ENCODE data around the gene PPP1R3A. TPM values are rescaled to one million over a fixed set of nuclear protein-coding genes. Genes with fewer than 3 reads are reported as not detected.

PPP1R3A gene
- total and polyA plus RNA-seq, 2 of the 8 experiments (the other 6 are each of a cell fraction or from before 2014, with no cell fraction given): not detected

- H4K91ac ChIP-seq (replicated peaks; ENCODE audit: insufficient read length, low read length): no peak overlapping the region
- TF ChIP-seq EGR1 (IDR thresholded peaks at IDR 0.05; ENCODE audit: borderline replicate concordance, low read depth, low read length) (no peak), GABPA (IDR thresholded peaks at IDR 0.05; ENCODE audit: borderline replicate concordance, insufficient read depth, low read length) (no peak)
- H3K27ac ChIP-seq (ENCODE audit: low read depth, low read length): no peak overlapping the region
- H4K8ac ChIP-seq (ENCODE audit: extremely low read depth, insufficient read depth, low read length): no peak overlapping the region
- H4K5ac ChIP-seq (ENCODE audit: insufficient read length, low read depth, low read length): no peak overlapping the region
- H3K9me3 ChIP-seq (ENCODE audit: insufficient read depth in 2 of 2, low read depth in 1 of 2, low read length in 1 of 2): peaks cover 14 to 24% of the 10 kb centered on the region in 2 experiments; a peak in 3 of 4 replicates
- DNase-seq (ENCODE audit: low read depth in 1 of 2, low spot score in 2 of 2) (no peak), FAIRE-seq (no peak)
- H3K4me3 ChIP-seq (ENCODE audit: extremely low read depth in 1 of 4, insufficient read depth in 2 of 4, low read depth in 3 of 4, low read length in 4 of 4): no peak overlapping the region
- H3K27me3 ChIP-seq (replicated peaks in 1 of 4; ENCODE audit: control insufficient read depth in 3 of 4, extremely low read depth in 1 of 4, insufficient read depth in 3 of 4, low read length in 3 of 4): no peaks in the 10 kb centered on the region
- H2BK12ac ChIP-seq (ENCODE audit: low read depth, low read length): no peak overlapping the region
- H3K14ac ChIP-seq (ENCODE audit: insufficient read length): no peak overlapping the region
- no peak overlapping the region for H3K18ac ChIP-seq (ENCODE audit: extremely low read depth, low read length)
- H3K23ac ChIP-seq (ENCODE audit: insufficient read length): no peak overlapping the region
- ChIA-PET POLR2A (ENCODE audit: partially characterized antibody) (no interaction called here), CTCF (ENCODE audit: partially characterized antibody) (no interaction called here)
- no peak overlapping the region for H2BK15ac ChIP-seq (ENCODE audit: low read length)
- H2BK20ac ChIP-seq (ENCODE audit: low read length): no peak overlapping the region
- no peak overlapping the region for H2AK5ac ChIP-seq (ENCODE audit: low read depth, low read length)
- H3K79me1 ChIP-seq (ENCODE audit: low read depth, low read length): no peaks in the 10 kb centered on the region
- H3K9ac ChIP-seq (replicated peaks in 1 of 4; ENCODE audit: extremely low read depth in 1 of 4, low read depth in 3 of 4, low read length in 3 of 4): no peak overlapping the region
- no peaks in the 10 kb centered on the region for H4K20me1 ChIP-seq (replicated peaks in 1 of 2; ENCODE audit: control insufficient read depth in 1 of 2, insufficient read depth in 2 of 2, low read length in 2 of 2)
- no peak overlapping the region for H3K4ac ChIP-seq (replicated peaks; ENCODE audit: insufficient read length, low read depth, low read length)
- H3K4me2 ChIP-seq (ENCODE audit: insufficient read depth in 1 of 2, low read depth in 2 of 2, low read length in 2 of 2): no peak overlapping the region
- H3K4me1 ChIP-seq (replicated peaks in 1 of 4; ENCODE audit: control insufficient read depth in 3 of 4, insufficient read depth in 4 of 4, low read length in 3 of 4): no peaks in the 10 kb centered on the region
- no peak overlapping the region for H2BK120ac ChIP-seq (replicated peaks; ENCODE audit: low read depth, low read length)
- H3K56ac ChIP-seq (replicated peaks; ENCODE audit: insufficient read length, low read depth, low read length): no peak overlapping the region
- 76% methylated on average over 2 of the region's 2 CpGs; no CpG with 5 or more reads in 1 of the 2 experiments for WGBS, 2 experiments (ENCODE audit: extremely low coverage in 1 of 2, insufficient coverage in 1 of 2, insufficient read length in 1 of 2, insufficient replicate concordance in 2 of 2, low coverage in 1 of 2, low lambda C conversion rate in 2 of 2, missing lambda C conversion rate in 1 of 2)
- H3K23me2 ChIP-seq (ENCODE audit: low read depth, low read length): no peaks in the 10 kb centered on the region
- H3K79me2 ChIP-seq (ENCODE audit: control insufficient read depth in 1 of 2, insufficient read depth in 2 of 2, low read length in 2 of 2): no peaks in the 10 kb centered on the region
- no peak overlapping the region for H2AFZ ChIP-seq (ENCODE audit: low read length)
- H3K36me3 ChIP-seq (ENCODE audit: control insufficient read depth in 2 of 4, insufficient read depth in 4 of 4, low read length in 3 of 4): no peaks in the 10 kb centered on the region
- H2BK5ac ChIP-seq (ENCODE audit: low read depth, low read length): no peak overlapping the region
Measured at GRCh38 chr7:113959910-113960309, 41.1 kb upstream of the PPP1R3A start.
